ENCODE results near the gene PDE1A. TPM values are rescaled to one million over a fixed set of nuclear protein-coding genes. Genes with fewer than 3 reads are reported as not detected.

Gene PDE1A
- total and polyA plus RNA-seq, 4 donors = 1.0 to 11.8 (median 3.6) TPM

GRCh38 chr2:182110347-182110746, 316.5 kb downstream of the PDE1A start:
- H3K36me3 ChIP-seq (ENCODE audit: control insufficient read depth in 4 of 4, insufficient read depth in 4 of 4, low read length in 4 of 4) = no peaks in the 10 kb centered on the region
- H3K4me1 ChIP-seq (ENCODE audit: control insufficient read depth in 5 of 5, insufficient read depth in 5 of 5, low read length in 5 of 5) = peaks cover 0 to 2% (median 0%) of the 10 kb centered on the region in 5 donors
- TF ChIP-seq, protein P1, sequence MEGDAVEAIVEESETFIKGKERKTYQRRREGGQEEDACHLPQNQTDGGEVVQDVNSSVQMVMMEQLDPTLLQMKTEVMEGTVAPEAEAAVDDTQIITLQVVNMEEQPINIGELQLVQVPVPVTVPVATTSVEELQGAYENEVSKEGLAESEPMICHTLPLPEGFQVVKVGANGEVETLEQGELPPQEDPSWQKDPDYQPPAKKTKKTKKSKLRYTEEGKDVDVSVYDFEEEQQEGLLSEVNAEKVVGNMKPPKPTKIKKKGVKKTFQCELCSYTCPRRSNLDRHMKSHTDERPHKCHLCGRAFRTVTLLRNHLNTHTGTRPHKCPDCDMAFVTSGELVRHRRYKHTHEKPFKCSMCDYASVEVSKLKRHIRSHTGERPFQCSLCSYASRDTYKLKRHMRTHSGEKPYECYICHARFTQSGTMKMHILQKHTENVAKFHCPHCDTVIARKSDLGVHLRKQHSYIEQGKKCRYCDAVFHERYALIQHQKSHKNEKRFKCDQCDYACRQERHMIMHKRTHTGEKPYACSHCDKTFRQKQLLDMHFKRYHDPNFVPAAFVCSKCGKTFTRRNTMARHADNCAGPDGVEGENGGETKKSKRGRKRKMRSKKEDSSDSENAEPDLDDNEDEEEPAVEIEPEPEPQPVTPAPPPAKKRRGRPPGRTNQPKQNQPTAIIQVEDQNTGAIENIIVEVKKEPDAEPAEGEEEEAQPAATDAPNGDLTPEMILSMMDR (IDR thresholded peaks at IDR 0.05; ENCODE audit: control extremely low read depth, extremely low read depth) = no peak
- ATAC-seq (ENCODE audit: insufficient read depth, low FRiP score) (no peak), DNase-seq (no peak)
- 78 to 86% methylated on average over 1 of the region's 1 CpG for WGBS, 2 donors
- H3K4me3 ChIP-seq = no peak overlapping the region
- H3K9ac ChIP-seq (ENCODE audit: insufficient read depth in 1 of 2, low read length in 2 of 2) = no peak overlapping the region
- no peak overlapping the region for H3K27ac ChIP-seq (ENCODE audit: low read depth in 1 of 2, low read length in 1 of 2)
- H3K27me3 ChIP-seq (ENCODE audit: control insufficient read depth in 3 of 3, insufficient read depth in 3 of 3, low read length in 2 of 3) = no peaks in the 10 kb centered on the region
- H3K9me3 ChIP-seq (ENCODE audit: control insufficient read depth in 4 of 4, insufficient read depth in 3 of 4, low read length in 3 of 4) = no peaks in the 10 kb centered on the region

- Histone ChIP-seq H3K9me3 (ENCODE audit: control insufficient read depth in 4 of 4, insufficient read depth in 3 of 4, low read length in 3 of 4) (no peaks in the 10 kb centered on the region), H3K36me3 (ENCODE audit: control insufficient read depth in 4 of 4, insufficient read depth in 4 of 4, low read length in 4 of 4) (no peaks in the 10 kb centered on the region), H3K27ac (ENCODE audit: low read depth in 1 of 2, low read length in 1 of 2) (no peak overlapping the region), H3K27me3 (ENCODE audit: control insufficient read depth in 3 of 3, insufficient read depth in 3 of 3, low read length in 2 of 3) (no peaks in the 10 kb centered on the region), H3K4me1 (ENCODE audit: control insufficient read depth in 5 of 5, insufficient read depth in 5 of 5, low read length in 5 of 5) (no peaks in the 10 kb centered on the region), H3K4me3 (no peak overlapping the region), H3K9ac (ENCODE audit: insufficient read depth in 1 of 2, low read length in 2 of 2) (no peak overlapping the region)
- TF ChIP-seq, protein P1 (IDR thresholded peaks at IDR 0.05; ENCODE audit: control extremely low read depth, extremely low read depth) = no peak
- WGBS, 2 donors = 83 to 86% methylated on average over 5 of the region's 5 CpGs
- ATAC-seq (ENCODE audit: insufficient read depth, low FRiP score) (no peak), DNase-seq (no peak)
Observed at GRCh38 chr2:182103526-182103925, 323.3 kb downstream of the PDE1A start.

GRCh38 chr2:182101263-182101662, 325.6 kb downstream of the PDE1A start:
- Histone ChIP-seq H3K4me1 (ENCODE audit: control insufficient read depth in 5 of 5, insufficient read depth in 5 of 5, low read length in 5 of 5) (peaks cover 0 to 3% (median 0%) of the 10 kb centered on the region in 5 donors), H3K36me3 (ENCODE audit: control insufficient read depth in 4 of 4, insufficient read depth in 4 of 4, low read length in 4 of 4) (no peaks in the 10 kb centered on the region), H3K9ac (ENCODE audit: insufficient read depth in 1 of 2, low read length in 2 of 2) (no peak overlapping the region), H3K27ac (ENCODE audit: low read depth in 1 of 2, low read length in 1 of 2) (no peak overlapping the region), H3K4me3 (no peak overlapping the region), H3K27me3 (ENCODE audit: control insufficient read depth in 3 of 3, insufficient read depth in 3 of 3, low read length in 2 of 3) (no peaks in the 10 kb centered on the region), H3K9me3 (ENCODE audit: control insufficient read depth in 4 of 4, insufficient read depth in 3 of 4, low read length in 3 of 4) (no peaks in the 10 kb centered on the region)
- no peak for ATAC-seq (ENCODE audit: insufficient read depth, low FRiP score)
- TF ChIP-seq, protein P1 (IDR thresholded peaks at IDR 0.05; ENCODE audit: control extremely low read depth, extremely low read depth) = no peak
- DNase-seq = no peak

DNA sequence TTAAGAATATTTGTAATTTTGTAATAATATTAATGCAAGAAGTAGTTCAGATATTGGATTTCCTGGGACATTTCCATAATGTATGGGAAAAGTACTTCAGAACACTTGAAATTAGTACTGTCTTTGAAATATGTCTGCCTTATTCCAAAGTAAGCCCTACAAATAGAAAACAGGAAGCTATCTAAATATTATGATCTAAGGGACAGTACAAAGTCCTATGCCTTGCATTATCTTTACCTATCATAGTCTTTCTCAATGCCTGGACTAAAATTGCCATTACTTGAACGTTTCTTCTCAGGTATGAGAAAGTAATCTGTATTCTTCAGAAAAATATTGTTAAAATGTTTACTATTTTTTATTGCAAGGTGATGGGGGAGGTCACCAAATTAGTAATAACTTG, 328.2 kb downstream of the PDE1A start:
- no peaks in the 10 kb centered on the region for H3K36me3 ChIP-seq (ENCODE audit: control insufficient read depth in 4 of 4, insufficient read depth in 4 of 4, low read length in 4 of 4)
- DNase-seq (no peak), ATAC-seq (ENCODE audit: insufficient read depth, low FRiP score) (no peak)
- H3K4me1 ChIP-seq (ENCODE audit: control insufficient read depth in 5 of 5, insufficient read depth in 5 of 5, low read length in 5 of 5) = peaks cover 0 to 3% (median 0%) of the 10 kb centered on the region in 5 donors
- TF ChIP-seq, protein P1 (IDR thresholded peaks at IDR 0.05; ENCODE audit: control extremely low read depth, extremely low read depth) = no peak
- no peaks in the 10 kb centered on the region for H3K27me3 ChIP-seq (ENCODE audit: control insufficient read depth in 3 of 3, insufficient read depth in 3 of 3, low read length in 2 of 3)
- H3K4me3 ChIP-seq = no peak overlapping the region
- H3K9ac ChIP-seq (ENCODE audit: insufficient read depth in 1 of 2, low read length in 2 of 2) = no peak overlapping the region
- 76 to 86% methylated on average over 1 of the region's 1 CpG for WGBS, 2 donors
- H3K9me3 ChIP-seq (ENCODE audit: control insufficient read depth in 4 of 4, insufficient read depth in 3 of 4, low read length in 3 of 4) = no peaks in the 10 kb centered on the region
- no peak overlapping the region for H3K27ac ChIP-seq (ENCODE audit: low read depth in 1 of 2, low read length in 1 of 2)

All from lung (tissue), 12 donors.